Adipose tissue (tissue), 3 donors: ENCODE measurements around the gene HSPA8. TPM values are rescaled to one million over a fixed set of nuclear protein-coding genes. Genes with fewer than 3 reads are reported as not detected.
A peak's percentile ranks its signal among the peaks of the same experiment; 100 is the strongest.
"Not testable (repeated sequence)": the region's sequence is repeated elsewhere in the genome, so short reads cannot be mapped to it uniquely, and the experiment has no call there.

ENCODE experiments used
- H3K27ac ChIP-seq: one replicate; pipeline ENCODE4 v1.5.1; 2013; ENCODE audit warnings: low read depth, low read length
- WGBS, 3 donors: extraction: QIAGEN DNeasy Blood & Tissue Kit; methylation state at CpG; one replicate each; pipeline ENCODE4 v1.1.7; 2013; 5-methylcytosine and 5-hydroxymethylcytosine counted together
- polyA plus RNA-seq, 3 donors: library from polyadenylated mRNA; stranded (reverse); fragments of 200-250 nt; gene quantifications; one replicate each; pipeline ENCODE4 v1.2.3, GENCODE V29; 2013
- donor health status: healthy with polysubstance abuse.
- donor health status: Bipolar disorder and iron deficiency.
- donor health status: healthy.

Gene HSPA8
- polyA plus RNA-seq, result 1,000 to 10,000 TPM in 1 of 3 donors, 100 to 1,000 TPM in 2; 404 to 1,418 (median 864) TPM

- H3K27ac ChIP-seq, result peak within 1 kb of the TSS; percentile 93
- WGBS, 3 donors, result 0% methylated on average over 45 of the region's 45 CpGs
These were observed at the start of gene HSPA8 for GRCh38 chr11:123061403-123062157. TSS of gene HSPA8 (minus strand) at chr11:123062136. CDS start at chr11:123061324, 812 bp downstream.

DNA sequence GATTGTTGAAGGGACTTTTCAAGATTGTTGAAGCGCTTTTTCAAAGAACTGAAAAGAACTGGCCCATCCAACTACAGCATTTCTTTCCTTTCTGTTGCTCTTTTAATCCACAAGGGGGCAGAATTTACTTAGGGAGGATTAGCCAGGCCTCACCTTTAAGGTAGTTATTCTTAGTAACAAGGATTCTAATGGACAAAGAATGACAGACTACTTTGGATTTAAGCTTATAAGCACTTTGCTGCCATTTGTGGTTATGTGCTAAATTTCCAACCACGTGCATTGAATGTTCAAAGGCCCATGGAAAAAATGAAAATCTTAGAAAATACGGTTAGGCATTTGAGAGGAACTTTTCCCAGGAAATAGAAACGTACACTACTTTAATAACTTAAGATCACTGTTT is 49.5 kb upstream of the HSPA8 start:
- WGBS, 3 donors, result 57 to 66% (median 60%) methylated on average over 4 of the region's 4 CpGs
- no peak overlapping the region for H3K27ac ChIP-seq

- H3K27ac ChIP-seq, result no peak overlapping the region
These were observed 48.5 kb upstream of the HSPA8 start for GRCh38 chr11:123110397-123110796.

DNA sequence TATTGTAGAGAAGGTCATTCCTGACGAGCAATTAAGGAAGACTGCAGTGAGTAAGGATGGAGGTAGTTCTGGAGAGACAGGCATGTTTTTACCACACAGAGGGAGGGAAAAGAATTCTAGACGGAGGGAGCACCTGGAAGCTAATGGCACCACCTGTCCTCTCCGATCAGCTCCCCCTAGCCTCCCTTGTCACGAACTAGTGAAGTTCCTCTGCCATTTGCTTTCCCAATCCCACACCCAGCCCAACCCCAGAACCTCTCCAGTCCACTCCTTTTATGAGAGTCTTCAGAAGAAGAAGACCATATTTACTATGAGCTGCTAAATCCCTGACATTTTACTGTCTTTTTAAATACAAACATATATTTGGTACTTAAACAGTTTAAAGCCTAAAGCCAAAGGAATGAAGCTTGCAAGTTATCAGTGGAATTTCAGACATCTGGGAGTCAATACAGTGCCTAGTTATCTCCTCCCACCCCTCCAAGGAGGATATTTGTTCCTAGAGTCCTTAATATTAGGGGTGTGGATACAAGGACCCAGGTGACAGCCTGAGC is 46.1 kb upstream of the HSPA8 start:
- WGBS, 3 donors, result 77 to 89% (median 80%) methylated on average over 4 of the region's 4 CpGs
- H3K27ac ChIP-seq, result no peak overlapping the region

More at GRCh38 chr11:123110397-123110796, 48.5 kb upstream of the HSPA8 start:
- WGBS, 3 donors, result 60 to 76% (median 66%) methylated on average over 8 of the region's 8 CpGs

DNA sequence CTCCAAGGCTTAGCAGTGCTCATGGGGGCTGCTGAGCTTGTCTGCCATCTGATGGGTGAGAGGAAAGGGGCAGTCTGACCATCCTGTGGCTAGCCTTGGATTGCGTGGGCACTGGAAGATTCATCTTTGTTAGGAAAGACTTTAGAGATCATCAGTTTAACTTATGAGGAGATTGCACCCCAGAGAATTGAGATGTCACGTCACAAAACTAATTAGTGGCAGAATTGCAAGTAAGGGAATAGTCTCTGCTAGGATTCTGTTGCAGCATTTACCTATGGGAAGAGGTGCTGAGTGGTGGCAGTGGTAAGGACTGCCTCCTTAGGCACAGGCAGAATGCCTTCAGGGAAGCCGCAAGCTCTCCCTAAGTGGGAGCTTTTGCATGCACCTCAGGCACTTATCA is 42.8 kb upstream of the HSPA8 start:
- 78 to 92% (median 87%) methylated on average over 3 of the region's 3 CpGs for WGBS, 3 donors
- no peak overlapping the region for H3K27ac ChIP-seq

GRCh38 chr11:123103326-123103980 is 41.5 kb upstream of the HSPA8 start:
- WGBS, 3 donors, result 48 to 57% (median 56%) methylated on average over 8 of the region's 8 CpGs
- no peak overlapping the region for H3K27ac ChIP-seq

DNA sequence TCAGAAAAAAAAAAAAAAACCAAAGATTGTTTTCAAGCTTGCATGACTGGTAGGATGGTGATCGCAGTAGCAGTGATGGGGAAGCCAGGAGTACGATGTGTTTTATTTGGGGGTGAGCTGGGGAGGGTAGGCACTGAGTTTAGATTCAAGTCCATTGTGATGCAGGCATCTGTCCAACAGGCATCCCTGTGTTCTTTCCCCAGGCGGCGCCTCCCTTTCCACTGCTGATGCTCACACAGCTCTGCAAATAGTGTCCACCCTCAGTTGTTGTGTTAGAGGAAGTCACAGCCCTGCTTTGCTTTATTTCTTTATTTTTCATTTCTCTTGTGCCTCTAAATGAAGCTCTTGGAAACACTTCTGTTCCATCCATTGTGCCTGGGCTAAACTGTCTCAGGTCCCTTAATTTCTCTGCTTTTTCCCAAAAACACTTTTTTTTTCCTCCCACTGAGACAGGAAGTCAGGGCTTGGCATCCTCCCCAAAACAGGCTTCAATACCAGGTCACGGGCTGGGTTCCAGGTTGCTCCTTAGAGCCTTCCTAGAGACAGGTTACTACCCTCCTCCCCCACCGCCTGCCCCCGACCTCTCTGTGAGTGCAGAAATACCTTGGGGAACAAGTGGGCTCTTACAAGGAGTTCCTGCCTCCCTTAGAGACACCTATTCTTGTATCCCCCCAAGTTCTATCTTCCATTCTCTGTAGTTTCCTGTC is 38.6 kb upstream of the HSPA8 start:
- H3K27ac ChIP-seq, result no peak overlapping the region
- WGBS, 3 donors, result 47 to 70% (median 48%) methylated on average over 7 of the region's 7 CpGs

DNA sequence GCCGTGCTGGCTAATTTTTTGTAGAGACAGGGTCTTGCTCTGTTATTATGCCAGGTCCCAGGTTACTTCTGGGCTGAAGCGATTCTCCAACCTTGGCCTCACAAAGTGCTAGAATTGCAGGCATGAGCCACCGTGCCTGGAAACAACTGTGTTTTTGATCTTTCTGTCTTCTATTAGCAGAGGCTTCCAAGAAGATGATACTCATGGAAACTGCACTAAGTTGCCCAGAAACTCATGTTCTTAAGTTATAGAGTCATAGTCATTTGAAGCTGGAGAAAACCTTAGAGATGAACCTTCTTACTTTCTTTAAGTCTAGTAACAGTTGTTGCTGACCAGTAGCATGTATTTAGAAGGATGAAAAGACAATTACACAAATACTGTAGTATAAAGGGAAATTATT is 37.1 kb upstream of the HSPA8 start:
- 56 to 91% (median 84%) methylated on average over 3 of the region's 3 CpGs for WGBS, 3 donors

GRCh38 chr11:123093739-123094138 is 31.8 kb upstream of the HSPA8 start:
- H3K27ac ChIP-seq, result no peak overlapping the region
- WGBS, 3 donors, result 93 to 99% (median 95%) methylated on average over 3 of the region's 3 CpGs

More for the DNA sequence above, 37.1 kb upstream of the HSPA8 start:
- no peak overlapping the region for H3K27ac ChIP-seq

- 41 to 73% (median 67%) methylated on average over 6 of the region's 6 CpGs for WGBS, 3 donors
- H3K27ac ChIP-seq, result no peak overlapping the region
These were observed 29.6 kb upstream of the HSPA8 start for GRCh38 chr11:123091506-123091905.

DNA sequence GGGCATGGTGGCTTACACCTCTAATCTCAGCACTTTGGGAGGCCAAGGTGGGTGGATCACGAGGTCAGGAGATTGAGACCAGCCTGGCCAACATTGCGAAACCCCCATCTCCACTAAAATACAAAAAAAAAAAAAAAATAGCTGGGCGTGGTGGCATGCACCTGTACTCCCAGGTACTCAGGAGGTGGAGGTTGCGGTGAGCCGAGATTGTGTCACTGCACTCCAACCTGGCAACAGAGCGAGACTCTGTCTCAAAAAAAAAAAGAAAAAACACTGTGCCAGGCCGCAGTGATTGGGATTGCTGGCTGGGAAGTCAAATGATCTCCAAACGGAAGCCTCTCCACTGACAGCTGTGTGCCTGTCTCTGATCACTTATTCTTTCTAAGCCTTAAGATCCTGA is 28.2 kb upstream of the HSPA8 start:
- not testable (repeated sequence) for H3K27ac ChIP-seq
- WGBS, 3 donors, result 89 to 95% (median 95%) methylated on average over 8 of the region's 8 CpGs

DNA sequence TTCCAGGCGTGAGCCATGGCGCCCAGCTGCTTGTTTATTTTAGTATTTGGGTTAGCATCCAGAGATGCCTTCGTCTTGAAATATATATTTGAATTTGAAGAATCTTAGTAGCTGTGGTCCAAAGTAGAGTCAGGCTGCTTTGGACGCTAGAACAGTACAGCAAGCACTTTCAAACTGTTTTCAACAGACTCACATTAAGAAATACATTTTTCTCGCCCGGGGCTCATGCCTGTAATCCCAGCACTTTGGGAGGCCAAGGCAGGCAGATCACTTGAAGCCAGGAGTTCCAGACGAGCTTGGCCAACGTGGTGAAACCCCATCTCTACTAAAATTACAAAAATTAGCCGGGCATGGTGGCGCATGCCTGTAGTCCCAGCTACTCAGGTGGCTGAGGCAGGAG is 27.0 kb upstream of the HSPA8 start:
- H3K27ac ChIP-seq, result not testable (repeated sequence)
- WGBS, 3 donors, result 93 to 97% (median 95%) methylated on average over 10 of the region's 10 CpGs

- not testable (repeated sequence) for H3K27ac ChIP-seq
- 87 to 96% (median 88%) methylated on average over 4 to 5 of the region's 5 CpGs for WGBS, 3 donors
These were observed 25.7 kb upstream of the HSPA8 start for GRCh38 chr11:123087657-123088056.

GRCh38 chr11:123086305-123086704 is 24.4 kb upstream of the HSPA8 start:
- 41 to 86% (median 79%) methylated on average over 1 of the region's 1 CpG for whole genome bisulfite sequencing, 3 donors
- no peak overlapping the region for H3K27ac ChIP-seq

GRCh38 chr11:123085497-123085896 is 23.6 kb upstream of the HSPA8 start:
- 95 to 97% (median 97%) methylated on average over 5 of the region's 5 CpGs for WGBS, 3 donors
- no peak overlapping the region for H3K27ac ChIP-seq

- WGBS, 3 donors, result 94 to 100% (median 98%) methylated on average over 7 of the region's 7 CpGs
- no peak overlapping the region for H3K27ac ChIP-seq
These were observed 22.5 kb upstream of the HSPA8 start for GRCh38 chr11:123084454-123084853.

- 16 to 35% (median 18%) methylated on average over 4 of the region's 4 CpGs for WGBS, 3 donors
- H3K27ac ChIP-seq, result no peak overlapping the region
These were observed 21.7 kb upstream of the HSPA8 start for GRCh38 chr11:123083623-123084029.

- 36 to 72% (median 61%) methylated on average over 4 of the region's 4 CpGs for whole genome bisulfite sequencing, 3 donors
- H3K27ac ChIP-seq, result no peak overlapping the region
These were observed 21.0 kb upstream of the HSPA8 start for GRCh38 chr11:123082977-123083376.

DNA sequence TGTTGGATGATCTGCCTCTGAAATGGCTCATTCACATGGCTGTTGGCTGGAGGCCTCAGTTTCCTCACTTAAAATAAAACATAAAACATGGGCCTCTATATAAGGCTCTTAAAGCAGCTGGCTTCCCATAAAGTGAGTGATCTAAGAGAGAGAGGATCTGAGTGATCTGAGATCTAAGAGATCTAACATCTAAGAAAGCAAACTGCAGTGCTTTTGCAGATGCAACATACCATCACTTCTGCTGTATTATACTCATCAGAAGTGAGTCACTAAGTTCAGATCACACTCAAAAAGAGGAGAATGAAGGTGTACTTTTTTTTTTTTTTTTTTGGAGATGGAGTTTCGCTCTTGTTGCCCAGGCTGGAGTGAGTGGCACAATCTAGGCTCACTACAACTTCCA is 18.1 kb upstream of the HSPA8 start:
- 93 to 100% (median 100%) methylated on average over 1 of the region's 1 CpG for WGBS, 3 donors
- no peak overlapping the region for H3K27ac ChIP-seq
